GM11168 (cell line): Measurements from ENCODE around the gene FFAR3.
"Not testable (repeated sequence)": the region's sequence is repeated elsewhere in the genome, so short reads cannot be mapped to it uniquely, and the experiment has no call there.

ENCODE experiments used
- in situ Hi-C: fragments of 300-500 bp; cut with MboI; formaldehyde crosslinking; loops from one replicate; pipeline ENCODE4 v1.12.0; 2022; ENCODE audit warnings: low sequenced_read_pairs; ENCODE audit not compliant: unreplicated experiment

FFAR3 gene

DNA sequence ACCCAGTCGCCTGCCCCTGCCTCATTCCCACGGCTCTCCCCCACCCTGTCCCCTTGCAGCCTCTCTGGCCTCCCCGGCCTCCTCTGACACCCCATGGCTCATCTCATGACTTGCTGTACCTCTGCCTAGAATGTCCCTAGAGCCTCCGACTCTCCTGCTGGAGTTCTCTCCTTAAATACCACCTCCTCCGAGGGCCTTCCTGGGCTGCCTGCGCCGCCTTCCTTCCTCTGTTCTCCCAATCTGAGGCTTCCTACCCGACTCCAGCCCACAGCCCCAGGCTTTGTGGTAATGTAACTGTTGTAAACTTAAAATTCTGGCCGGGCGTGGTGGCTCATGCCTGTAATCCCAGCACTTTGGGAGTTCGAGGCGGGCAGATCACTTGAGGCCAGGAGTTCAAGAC, 40.3 kb downstream of the FFAR3 start:
- in situ Hi-C loops = no loop called here

DNA sequence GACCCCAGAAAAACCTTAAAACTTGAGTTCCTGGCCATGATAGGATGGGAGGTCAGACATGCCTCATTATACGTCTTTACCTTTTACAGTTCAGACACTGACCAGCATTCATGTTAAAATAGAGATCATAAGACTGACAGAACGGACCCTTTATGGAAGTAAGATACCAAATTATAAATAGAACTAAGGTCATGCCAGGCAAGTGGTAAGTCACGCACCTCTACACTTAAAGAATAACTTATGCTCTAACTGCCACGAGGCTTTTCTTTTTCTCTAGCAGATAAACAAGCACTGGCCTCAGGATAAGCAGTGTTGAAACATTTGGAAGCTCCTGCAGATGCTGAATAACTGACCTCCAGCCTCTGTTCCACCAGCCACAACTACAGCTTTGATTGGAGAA, 41.0 kb downstream of the FFAR3 start:
- in situ Hi-C loops = no loop called here

DNA sequence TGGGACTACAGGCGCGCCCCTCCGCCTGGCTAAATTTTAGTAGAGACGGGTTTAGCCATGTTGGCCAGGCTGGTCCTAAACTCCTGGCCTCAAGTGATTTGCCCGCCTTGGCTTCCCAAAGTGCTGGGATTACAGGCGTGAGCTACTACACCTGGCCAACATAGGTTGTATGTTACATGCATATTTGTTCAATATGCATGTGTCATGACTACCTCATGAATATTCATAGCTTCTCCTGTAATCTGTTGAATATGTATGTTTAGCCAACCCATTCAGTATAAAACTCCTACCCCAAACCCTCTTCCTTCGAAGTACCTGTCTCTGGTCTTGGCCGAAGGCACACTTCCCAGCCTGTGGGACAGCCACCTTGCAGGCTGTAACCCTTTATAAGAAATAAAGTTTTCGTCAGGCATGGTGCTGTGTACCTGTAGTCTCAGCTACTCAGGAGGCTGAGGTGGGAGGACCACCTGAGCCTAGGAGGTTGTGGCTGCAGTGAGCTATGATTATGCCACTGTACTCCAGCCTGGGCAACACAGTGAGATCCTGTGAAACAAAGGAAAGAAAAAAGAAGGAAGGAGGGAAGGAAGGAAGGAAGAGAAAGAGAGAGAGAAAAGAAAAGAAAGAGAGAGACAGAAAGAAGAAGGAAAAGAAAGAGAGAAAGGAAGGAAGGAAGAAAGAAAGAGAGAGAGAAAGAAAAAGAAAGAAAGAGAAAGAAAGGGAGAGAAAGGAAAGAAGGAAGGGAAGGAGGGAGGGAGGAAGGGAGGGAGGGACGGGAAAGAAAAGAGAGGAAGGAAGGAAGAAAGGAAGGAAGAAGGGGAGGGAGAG, 41.9 kb downstream of the FFAR3 start:
- in situ Hi-C loops = no loop called here

DNA sequence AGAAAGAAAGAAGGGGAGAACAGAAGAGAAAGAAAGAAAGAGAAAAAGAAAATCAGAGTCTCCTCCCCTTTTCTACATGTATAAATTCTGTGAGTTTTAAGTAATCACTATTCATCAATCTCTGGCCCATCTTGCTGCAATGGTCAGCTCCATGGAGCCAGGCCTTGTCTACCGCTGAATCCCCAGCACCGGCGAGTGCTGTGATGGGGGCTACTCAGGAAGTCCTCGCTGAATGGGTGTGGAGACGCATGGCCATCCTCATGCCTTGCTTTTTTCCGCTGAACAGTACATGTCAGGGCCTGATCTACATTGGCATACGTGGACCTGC, 42.5 kb downstream of the FFAR3 start:
- in situ Hi-C loops = no loop called here

DNA sequence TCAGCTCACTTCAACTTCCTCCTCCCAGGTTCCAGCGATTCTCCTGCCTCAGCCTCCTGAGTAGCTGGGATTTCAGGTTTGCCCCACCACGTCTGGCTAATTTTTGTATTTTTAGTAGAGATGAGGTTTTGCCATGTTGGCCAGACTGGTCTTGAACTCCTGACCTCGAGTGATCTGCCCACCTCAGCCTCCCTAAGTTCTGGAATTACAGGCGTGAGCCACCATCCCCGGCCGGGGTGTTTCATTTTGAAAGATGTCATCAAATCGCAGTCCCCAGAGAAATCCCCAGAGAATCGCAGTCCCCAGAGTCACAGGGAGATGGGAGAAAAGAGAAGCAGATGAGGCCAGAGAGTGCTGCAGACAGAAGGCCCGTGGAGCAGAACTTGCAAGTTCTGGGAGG, 43.2 kb downstream of the FFAR3 start:
- in situ Hi-C loops = not testable (repeated sequence)

DNA sequence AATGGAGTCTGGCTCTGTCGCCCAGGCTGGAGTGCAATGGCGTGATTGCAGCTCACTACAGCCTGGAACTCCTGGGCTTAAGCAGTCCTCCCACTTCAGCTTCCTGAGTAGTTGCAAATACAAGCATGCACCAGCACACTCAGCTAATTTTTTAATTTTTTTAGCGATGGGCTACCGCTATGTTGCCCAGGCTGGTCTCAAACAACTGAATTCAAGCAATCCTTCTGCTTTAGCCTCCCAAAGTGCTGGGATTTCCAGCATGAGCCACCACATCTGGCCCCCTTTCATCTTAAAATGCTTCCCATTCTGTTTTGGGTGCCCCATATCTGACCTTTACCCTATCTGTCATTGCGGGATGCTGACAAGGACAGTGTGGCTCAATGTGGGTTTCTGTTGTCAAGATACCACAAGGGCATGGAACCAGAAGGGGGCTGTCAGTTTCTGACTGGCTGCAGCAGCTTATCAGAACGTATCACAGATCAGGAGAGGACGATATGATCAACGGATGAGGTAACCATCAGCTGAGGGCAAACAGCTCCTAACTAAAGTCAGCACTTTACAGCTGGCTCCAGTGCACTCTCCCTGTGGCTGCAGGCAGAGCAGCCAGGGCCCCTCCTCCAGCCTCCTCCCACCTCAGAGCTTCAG, 45.0 kb downstream of the FFAR3 start:
- in situ Hi-C loops = no loop called here

DNA sequence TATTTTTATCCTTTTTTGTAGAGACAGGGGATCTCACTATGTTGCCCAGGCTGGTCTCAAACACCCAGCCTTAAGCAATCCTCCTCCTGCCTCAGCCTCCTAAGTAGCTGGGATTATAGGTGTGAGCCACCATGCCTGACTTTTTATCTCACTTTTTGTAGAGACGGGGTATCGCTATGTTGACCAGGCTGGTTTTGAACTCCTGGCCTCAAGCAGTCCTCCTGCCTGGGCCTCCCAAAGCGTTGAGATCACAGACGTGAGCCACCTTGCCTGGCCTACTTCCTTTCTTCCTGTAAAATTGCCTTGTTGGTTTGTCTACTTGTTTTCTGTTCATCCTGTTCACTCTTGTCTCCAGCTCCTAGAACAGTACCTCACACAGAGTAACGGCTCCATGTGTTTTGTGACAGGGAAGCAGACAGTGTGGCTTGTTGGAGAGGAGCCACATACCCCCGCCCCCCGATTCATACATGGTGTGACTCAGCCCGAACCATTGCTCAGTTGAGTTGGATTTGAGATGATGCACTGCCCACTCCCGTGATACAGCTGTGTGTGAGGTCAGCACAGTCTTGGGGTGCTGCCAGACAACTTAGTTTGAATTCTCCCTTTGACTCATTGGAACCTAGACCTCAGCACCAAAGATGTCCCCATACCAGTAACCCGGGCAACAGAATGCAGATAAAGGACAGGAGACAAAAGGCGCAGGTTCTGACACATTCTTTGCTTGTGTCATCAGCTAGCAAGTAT, 46.8 kb downstream of the FFAR3 start:
- in situ Hi-C loops = no loop called here

DNA sequence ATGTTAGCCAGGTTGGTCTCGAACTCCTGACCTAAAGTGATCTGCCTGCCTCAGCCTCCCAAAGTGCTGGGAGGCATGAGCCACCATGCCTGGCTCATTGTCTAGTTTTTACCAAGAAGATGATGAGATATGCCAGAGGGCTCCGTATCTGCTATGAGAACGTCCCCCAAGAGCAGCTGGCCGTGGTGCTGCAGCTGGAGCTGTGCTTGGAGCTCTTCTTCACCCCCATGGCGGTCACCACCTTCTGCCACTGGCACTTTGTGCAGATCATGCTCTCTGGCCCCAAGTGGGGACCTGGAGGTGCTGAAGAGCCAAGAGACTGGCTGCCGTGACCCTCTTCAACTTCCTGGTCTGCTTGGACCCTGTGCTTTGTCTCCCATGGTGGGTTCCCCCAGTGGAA, 49.4 kb downstream of the FFAR3 start:
- in situ Hi-C loops = no loop called here

DNA sequence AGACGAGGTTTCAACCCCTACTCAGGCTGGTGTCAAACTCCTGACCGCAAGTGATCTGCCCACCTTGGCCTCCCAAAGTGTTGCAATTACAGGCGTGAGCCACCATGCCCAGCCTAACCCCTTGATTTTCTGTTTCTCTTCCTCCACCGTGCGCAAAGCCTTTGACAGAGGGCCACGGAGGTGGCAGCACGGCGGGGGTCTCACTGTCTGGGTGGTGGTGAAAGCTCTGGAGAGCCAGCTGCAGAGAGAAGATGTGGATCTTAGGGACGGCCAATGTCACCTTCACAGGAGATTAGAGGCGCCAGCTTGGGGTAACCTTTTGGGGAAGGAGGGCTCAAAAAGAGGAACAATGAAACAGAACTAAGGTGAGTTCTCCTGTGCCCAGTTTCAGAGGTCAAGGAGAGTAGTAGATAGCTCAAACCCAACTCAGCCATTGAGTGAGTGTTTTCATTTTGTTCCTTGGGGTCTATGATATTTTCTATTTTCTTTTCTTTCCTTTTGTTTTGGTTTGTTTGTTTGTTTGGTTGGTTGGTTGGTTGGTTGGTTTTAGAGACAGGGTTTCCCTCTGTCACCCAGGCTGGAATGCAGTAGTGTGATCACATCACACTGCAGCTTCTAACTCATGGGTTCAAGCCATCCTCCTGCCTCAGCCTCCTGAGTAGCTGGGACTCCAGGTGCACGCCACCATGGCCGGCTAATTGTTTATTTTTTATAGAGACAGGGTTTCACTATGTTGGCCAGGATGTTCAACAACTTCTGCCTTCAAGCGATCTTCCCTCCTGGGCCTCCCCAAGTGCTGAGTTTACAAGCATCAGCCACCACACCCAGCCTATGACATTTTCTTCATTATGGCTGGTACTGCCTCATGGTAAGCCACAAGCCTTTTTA, 50.3 kb downstream of the FFAR3 start:
- in situ Hi-C loops = no loop called here

DNA sequence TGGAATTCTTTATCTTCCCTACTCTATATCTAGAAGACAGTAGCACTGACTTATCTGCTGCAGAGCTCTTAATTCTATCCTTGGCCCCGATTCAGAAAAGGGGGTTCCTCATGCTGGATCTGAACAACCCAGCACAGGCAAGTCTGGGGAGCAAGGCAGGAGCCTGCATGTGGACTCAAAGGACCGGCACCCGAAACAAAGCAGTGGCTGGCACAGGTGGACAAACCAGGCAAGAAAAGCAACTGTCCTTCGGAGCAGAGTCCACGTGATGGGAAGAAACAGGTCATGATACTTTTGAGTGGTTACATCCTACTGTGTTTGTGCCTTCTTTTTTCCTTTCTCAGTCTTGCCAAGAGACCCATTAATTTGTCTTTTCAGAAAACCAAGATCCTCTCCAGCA, 50.9 kb downstream of the FFAR3 start:
- in situ Hi-C loops = no loop called here
